Tibial artery (tissue), 4 donors: ENCODE results near the gene PLCH1.

Experiments used
- DNase-seq, 2 donors: peaks; one replicate each; pipeline ENCODE4 v3.0.0-alpha.2; 2019
- H3K27ac ChIP-seq, 2 donors: fragments of 200-600 bp; sonication (generic) in 1 of 2; 1 replicate in 1 of 2; 2 replicates in 1 of 2; pipeline ENCODE4 v1.5.1; 2018 to 2019; ENCODE audit warnings: mild to moderate bottlenecking in 1 of 2
- H3K27me3 ChIP-seq, 2 donors: fragments of 200-600 bp; sonication (generic) in 1 of 2; one replicate each; pipeline versions ENCODE4 v1.5.1 to v1.6.0; 2016 to 2019
- H3K36me3 ChIP-seq, 3 donors: fragments of 200-600 bp; sonication (generic) in 2 of 3; one replicate each; pipeline ENCODE4 v1.5.1; 2016 to 2019; ENCODE audit warnings: mild to moderate bottlenecking in 2 of 3
- H3K4me1 ChIP-seq, 4 donors: fragments of 200-600 bp; sonication (generic) in 2 of 4; 1 replicate in 3 of 4; 2 replicates in 1 of 4; pipeline ENCODE4 v1.5.1; 2016 to 2019
- H3K4me3 ChIP-seq, 2 donors: fragments of 200-600 bp; sonication (generic) in 1 of 2; 1 replicate in 1 of 2; 2 replicates in 1 of 2; pipeline ENCODE4 v1.5.1; 2018 to 2019; ENCODE audit warnings: mild to moderate bottlenecking in 2 of 2
- H3K9me3 ChIP-seq, 3 donors: fragments of 200-600 bp; sonication (generic) in 1 of 3; one replicate each; pipeline ENCODE4 v1.5.1; 2016 to 2019
- CTCF ChIP-seq, 2 experiments: fragments of 200-600 bp in 1 of 2; fragments of 450-650 bp in 1 of 2; IDR thresholded peaks; one replicate each; pipeline ENCODE4 v1.5.1; 2017 to 2019; ENCODE audit warnings: antibody characterized with exemption in 2 of 2, mild to moderate bottlenecking in 1 of 2, moderate library complexity in 1 of 2
- intact Hi-C: fragments of 100-400 bp; cut with DNase I; formaldehyde crosslinking; loops from one replicate; pipeline ENCODE4 v1.15.0; 2023; ENCODE audit warnings: low total_unique reads

PLCH1 gene

GRCh38 chr3:155369735-155370134 is 375.1 kb downstream of the PLCH1 start:
- no peak for DNase-seq
- Histone ChIP-seq H3K4me1 (peaks cover 0 to 20% (median 6%) of the 10 kb centered on the region in 4 donors), H3K27ac (no peak overlapping the region), H3K9me3 (peaks cover 0 to 9% (median 6%) of the 10 kb centered on the region in 3 donors), H3K4me3 (no peak overlapping the region), H3K27me3 (no peaks in the 10 kb centered on the region), H3K36me3 (no peaks in the 10 kb centered on the region)
- intact Hi-C loops: no loop called here
- TF ChIP-seq CTCF (IDR thresholded peaks at IDR 0.05): no peak

GRCh38 chr3:155369244-155369643 is 375.6 kb downstream of the PLCH1 start:
- DNase-seq: no peak
- H3K36me3 ChIP-seq: no peaks in the 10 kb centered on the region
- intact Hi-C loops: no loop called here
- TF ChIP-seq CTCF (IDR thresholded peaks at IDR 0.05): no peak
- no peaks in the 10 kb centered on the region for H3K27me3 ChIP-seq
- no peak overlapping the region for H3K4me3 ChIP-seq
- H3K9me3 ChIP-seq: peaks cover 0 to 9% (median 6%) of the 10 kb centered on the region in 3 donors
- no peak overlapping the region for H3K27ac ChIP-seq
- H3K4me1 ChIP-seq: peaks cover 0 to 20% (median 6%) of the 10 kb centered on the region in 4 donors

- no peak for TF ChIP-seq CTCF (IDR thresholded peaks at IDR 0.05)
- DNase-seq: no peak
- Histone ChIP-seq H3K4me1 (peaks cover 0 to 20% (median 6%) of the 10 kb centered on the region in 4 donors), H3K27ac (no peak overlapping the region), H3K27me3 (no peaks in the 10 kb centered on the region), H3K4me3 (no peak overlapping the region), H3K9me3 (peaks cover 0 to 9% (median 6%) of the 10 kb centered on the region in 3 donors), H3K36me3 (no peaks in the 10 kb centered on the region)
- intact Hi-C loops: no loop called here
Observed at GRCh38 chr3:155368786-155369185, 376.1 kb downstream of the PLCH1 start.

- intact Hi-C loops: no loop called here
- H3K27ac ChIP-seq: no peak overlapping the region
- no peak for TF ChIP-seq CTCF (IDR thresholded peaks at IDR 0.05)
- no peak overlapping the region for H3K4me3 ChIP-seq
- H3K4me1 ChIP-seq: peaks cover 0 to 20% (median 6%) of the 10 kb centered on the region in 4 donors
- DNase-seq: no peak
- H3K9me3 ChIP-seq: peaks cover 0 to 9% (median 6%) of the 10 kb centered on the region in 3 donors
- no peaks in the 10 kb centered on the region for H3K36me3 ChIP-seq
- H3K27me3 ChIP-seq: no peaks in the 10 kb centered on the region
Observed at GRCh38 chr3:155367506-155367905, 377.4 kb downstream of the PLCH1 start.

- intact Hi-C loops: no loop called here
- no peak overlapping the region for H3K27ac ChIP-seq
- TF ChIP-seq CTCF (IDR thresholded peaks at IDR 0.05): no peak
Observed at GRCh38 chr3:155365178-155365783, 379.6 kb downstream of the PLCH1 start.

More at GRCh38 chr3:155365178-155365783, 379.6 kb downstream of the PLCH1 start:
- H3K36me3 ChIP-seq: no peaks in the 10 kb centered on the region
- DNase-seq: no peak
- no peak overlapping the region for H3K4me3 ChIP-seq
- H3K27me3 ChIP-seq: no peaks in the 10 kb centered on the region
- H3K4me1 ChIP-seq: peaks cover 0 to 14% (median 6%) of the 10 kb centered on the region in 4 donors
- peaks cover 0 to 9% (median 6%) of the 10 kb centered on the region in 3 donors for H3K9me3 ChIP-seq
